HEK293T (cell line): ENCODE data around the gene SFTPA1.
"Not testable (repeated sequence)": the region's sequence is repeated elsewhere in the genome, so short reads cannot be mapped to it uniquely, and the experiment has no call there.

Experiments
- CTCF ChIA-PET: fragments of 350-600 bp; formaldehyde crosslinking; extraction: SDS; loops from one replicate; lab custom pipeline; 2021; ENCODE audit warnings: antibody characterized with exemption, inconsistent platforms; lab: Yijun Ruan, JAX
- POLR2A ChIA-PET: fragments of 350-600 bp; formaldehyde crosslinking; extraction: SDS; loops from one replicate; lab custom pipeline; 2020; ENCODE audit warnings: antibody characterized with exemption, inconsistent platforms; lab: Yijun Ruan, JAX
- DNase-seq: peaks from one replicate; pipeline ENCODE4 v3.0.0; 2012; ENCODE audit warnings: mixed read lengths; ENCODE audit errors: extremely low spot score
- ARNT ChIP-seq: fragments of 450-650 bp; IDR thresholded peaks from 2 replicates; pipeline ENCODE4 v1.6.1; 2017; ENCODE audit warnings: mild to moderate bottlenecking
- BHLHE40 ChIP-seq: fragments of 450-650 bp; IDR thresholded peaks from 2 replicates; pipeline ENCODE4 v1.6.1; 2016; ENCODE audit warnings: mild to moderate bottlenecking, moderate library complexity, borderline replicate concordance
- CTBP1 ChIP-seq: fragments of 450-650 bp; IDR thresholded peaks from 2 replicates; pipeline ENCODE4 v1.6.1; 2016; ENCODE audit warnings: borderline replicate concordance
- ELF4 ChIP-seq: fragments of 450-650 bp; IDR thresholded peaks from 2 replicates; pipeline ENCODE4 v1.6.1; 2017; ENCODE audit warnings: antibody characterized with exemption
- FOXA1 ChIP-seq: fragments of 450-650 bp; IDR thresholded peaks from 2 replicates; pipeline ENCODE4 v1.6.1; 2016; ENCODE audit warnings: mild to moderate bottlenecking
- FOXK2 ChIP-seq: fragments of 450-650 bp; IDR thresholded peaks from 2 replicates; pipeline ENCODE4 v1.6.1; 2016; ENCODE audit warnings: mild to moderate bottlenecking
- FOXM1 ChIP-seq: fragments of 450-650 bp; IDR thresholded peaks from 2 replicates; pipeline ENCODE4 v1.6.1; 2017; ENCODE audit warnings: mild to moderate bottlenecking, borderline replicate concordance
- HDGF ChIP-seq: fragments of 450-650 bp; IDR thresholded peaks from 2 replicates; pipeline ENCODE4 v1.6.1; 2017; ENCODE audit warnings: antibody characterized with exemption, borderline replicate concordance
- L3MBTL2 ChIP-seq: fragments of 450-650 bp; conservative IDR thresholded peaks from 2 replicates; pipeline ENCODE4 v1.6.1; 2016; ENCODE audit warnings: mild to moderate bottlenecking
- LEF1 ChIP-seq: fragments of 450-650 bp; IDR thresholded peaks from 2 replicates; pipeline ENCODE4 v1.6.1; 2017; ENCODE audit warnings: mild to moderate bottlenecking, borderline replicate concordance
- NFRKB ChIP-seq: fragments of 450-650 bp; IDR thresholded peaks from 2 replicates; pipeline ENCODE4 v1.6.1; 2016; ENCODE audit warnings: mild to moderate bottlenecking, moderate library complexity
- SP1 ChIP-seq: fragments of 450-650 bp; IDR thresholded peaks from 2 replicates; pipeline ENCODE4 v1.6.1; 2017
- SUZ12 ChIP-seq: fragments of 450-650 bp; IDR thresholded peaks from 2 replicates; pipeline ENCODE4 v1.6.1; 2016; ENCODE audit warnings: mild to moderate bottlenecking
- TARDBP ChIP-seq: fragments of 450-650 bp; IDR thresholded peaks from 2 replicates; pipeline ENCODE4 v1.6.1; 2016
- ZNF384 ChIP-seq: fragments of 450-650 bp; IDR thresholded peaks from 2 replicates; pipeline ENCODE4 v1.6.1; 2016
- TF ChIP-seq, protein P1 (sequence below): fragments of 450-650 bp; IDR thresholded peaks from 2 replicates; pipeline ENCODE4 v1.6.1; 2016

SFTPA1 gene

DNA sequence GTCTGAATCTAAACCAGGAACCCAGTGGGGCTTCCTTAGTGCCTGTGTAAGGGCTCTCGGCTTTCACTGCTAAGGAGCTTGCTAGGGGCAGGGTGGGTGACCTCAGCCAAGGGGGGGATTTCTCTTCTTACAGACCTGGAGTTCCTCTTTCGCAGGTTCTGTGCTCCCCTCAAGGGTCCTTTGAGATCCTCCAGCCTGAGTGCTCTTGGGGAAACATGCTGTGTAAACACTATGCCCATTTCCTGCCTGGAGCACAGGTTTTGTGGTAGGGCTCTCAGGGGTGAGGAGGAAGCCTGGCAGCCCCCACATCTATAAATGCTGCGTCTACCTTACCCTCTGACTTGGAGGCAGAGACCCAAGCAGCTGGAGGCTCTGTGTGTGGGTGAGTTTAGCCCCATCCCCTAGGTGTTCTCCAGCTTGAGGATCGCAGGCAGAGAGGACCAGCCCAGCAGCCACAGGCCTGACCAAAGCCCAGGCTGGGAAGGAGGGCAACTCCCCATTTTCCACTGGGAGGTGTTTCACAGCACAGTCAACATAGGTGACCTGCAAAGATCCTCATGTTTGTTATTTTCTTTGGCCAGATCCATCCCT, at the start of gene SFTPA1:
SFTPA1 (plus strand) TSS at position 339 of the 591 bp plus-strand sequence. CDS start 887 bp downstream, outside the sequence.
- POLR2A ChIA-PET, result no interaction called here
- DNase-seq, result no peak
- CTCF ChIA-PET, result no interaction called here
- no peak for TF ChIP-seq LEF1
- no peak for TF ChIP-seq ARNT
- TF ChIP-seq NFRKB, result no peak
- TF ChIP-seq FOXA1, result no peak
- TF ChIP-seq L3MBTL2, result no peak
- TF ChIP-seq FOXM1, result no peak
- no peak for TF ChIP-seq HDGF
- no peak for TF ChIP-seq ZNF384

GRCh38 chr10:79561257-79561656, 49.5 kb upstream of the SFTPA1 start:
- no peak for DNase-seq
- no peak for TF ChIP-seq ELF4
- TF ChIP-seq LEF1, result no peak
- no peak for TF ChIP-seq NFRKB
- no peak for TF ChIP-seq FOXA1
- no peak for TF ChIP-seq FOXK2
- no peak for TF ChIP-seq ZNF384
- TF ChIP-seq FOXM1, result no peak
- TF ChIP-seq L3MBTL2, result no peak
- TF ChIP-seq ARNT, result no peak
- no peak for TF ChIP-seq HDGF
- TF ChIP-seq CTBP1, result no peak
- CTCF ChIA-PET, result no interaction called here
- POLR2A ChIA-PET, result no interaction called here

DNA sequence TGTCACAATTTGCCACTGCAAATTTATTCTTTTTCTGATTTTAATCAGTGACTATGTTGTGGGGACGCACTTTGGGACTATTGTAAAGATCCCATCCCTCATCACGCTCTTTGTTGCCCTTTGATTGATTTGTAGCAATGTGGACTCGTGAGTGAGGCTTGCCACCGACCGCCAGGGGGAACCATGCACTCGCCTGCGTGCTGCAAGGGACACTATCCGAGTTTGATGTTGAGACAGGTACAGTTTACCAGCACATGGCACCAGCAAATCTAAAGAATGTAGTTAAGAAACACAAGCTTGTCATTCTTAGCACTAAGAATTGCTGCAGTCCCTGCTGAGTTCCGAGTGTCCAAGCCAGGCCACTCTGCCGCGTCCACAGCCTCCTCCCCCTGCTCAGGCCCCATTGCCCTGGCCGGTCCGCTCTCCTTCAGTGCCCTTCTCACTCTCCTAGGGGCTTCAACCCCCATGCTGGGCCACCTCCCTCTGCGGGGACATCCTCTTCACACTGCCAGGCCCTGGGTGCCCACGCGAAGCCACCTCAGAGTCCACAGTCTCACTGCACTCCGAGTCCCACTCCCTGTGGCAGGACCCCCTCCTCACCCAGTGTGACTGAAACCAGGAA, 48.5 kb upstream of the SFTPA1 start:
- ChIA-PET CTCF (no interaction called here), POLR2A (no interaction called here)
- peak; percentile 76 for DNase-seq
- no peak for TF ChIP-seq TARDBP
- no peak for TF ChIP-seq ELF4
- TF ChIP-seq SUZ12, result no peak
- no peak for TF ChIP-seq BHLHE40
- TF ChIP-seq, protein P1, sequence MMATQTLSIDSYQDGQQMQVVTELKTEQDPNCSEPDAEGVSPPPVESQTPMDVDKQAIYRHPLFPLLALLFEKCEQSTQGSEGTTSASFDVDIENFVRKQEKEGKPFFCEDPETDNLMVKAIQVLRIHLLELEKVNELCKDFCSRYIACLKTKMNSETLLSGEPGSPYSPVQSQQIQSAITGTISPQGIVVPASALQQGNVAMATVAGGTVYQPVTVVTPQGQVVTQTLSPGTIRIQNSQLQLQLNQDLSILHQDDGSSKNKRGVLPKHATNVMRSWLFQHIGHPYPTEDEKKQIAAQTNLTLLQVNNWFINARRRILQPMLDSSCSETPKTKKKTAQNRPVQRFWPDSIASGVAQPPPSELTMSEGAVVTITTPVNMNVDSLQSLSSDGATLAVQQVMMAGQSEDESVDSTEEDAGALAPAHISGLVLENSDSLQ, result peak; percentile 78
- TF ChIP-seq HDGF, result no peak
- TF ChIP-seq SP1, result no peak

GRCh38 chr10:79563426-79563825, 47.3 kb upstream of the SFTPA1 start:
- TF ChIP-seq CTBP1, result no peak
- TF ChIP-seq SP1, result no peak
- TF ChIP-seq L3MBTL2, result no peak
- TF ChIP-seq NFRKB, result no peak
- no peak for TF ChIP-seq ARNT
- TF ChIP-seq LEF1, result no peak
- TF ChIP-seq HDGF, result no peak
- TF ChIP-seq BHLHE40, result no peak
- no peak for TF ChIP-seq TARDBP
- TF ChIP-seq FOXA1, result no peak
- TF ChIP-seq FOXM1, result no peak
- no peak for DNase-seq
- ChIA-PET CTCF (no interaction called here), POLR2A (no interaction called here)

DNA sequence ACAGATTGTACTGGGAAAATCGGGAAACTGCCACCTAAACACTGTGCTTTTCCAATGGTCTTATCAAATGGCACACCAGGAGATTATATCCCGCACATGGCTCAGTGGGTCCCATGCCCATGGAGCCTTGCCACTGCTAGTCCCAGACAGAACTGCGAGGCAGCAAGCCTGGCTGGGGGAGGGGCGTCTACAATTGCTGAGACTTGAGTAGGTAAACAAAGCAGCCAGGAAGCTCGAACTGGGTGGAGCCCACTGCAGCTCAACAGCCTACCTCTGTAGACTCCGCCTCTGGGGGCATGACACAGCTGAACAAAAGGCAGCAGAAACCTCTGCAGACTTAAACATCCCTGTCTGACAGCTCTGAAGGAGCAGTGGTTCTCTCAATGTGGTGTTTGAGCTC, 40.1 kb upstream of the SFTPA1 start:
- POLR2A ChIA-PET, CTCF ChIA-PET, DNase-seq: not testable (repeated sequence)

- ChIA-PET CTCF (no interaction called here), POLR2A (no interaction called here)
- no peak for TF ChIP-seq SP1
- TF ChIP-seq SUZ12, result no peak
- TF ChIP-seq HDGF, result no peak
- no peak for TF ChIP-seq FOXM1
- no peak for TF ChIP-seq BHLHE40
- no peak for TF ChIP-seq ELF4
- TF ChIP-seq, protein P1, result no peak
- no peak for TF ChIP-seq LEF1
- TF ChIP-seq ARNT, result no peak
- DNase-seq, result no peak
Observed at GRCh38 chr10:79579361-79579760, 31.4 kb upstream of the SFTPA1 start.

DNA sequence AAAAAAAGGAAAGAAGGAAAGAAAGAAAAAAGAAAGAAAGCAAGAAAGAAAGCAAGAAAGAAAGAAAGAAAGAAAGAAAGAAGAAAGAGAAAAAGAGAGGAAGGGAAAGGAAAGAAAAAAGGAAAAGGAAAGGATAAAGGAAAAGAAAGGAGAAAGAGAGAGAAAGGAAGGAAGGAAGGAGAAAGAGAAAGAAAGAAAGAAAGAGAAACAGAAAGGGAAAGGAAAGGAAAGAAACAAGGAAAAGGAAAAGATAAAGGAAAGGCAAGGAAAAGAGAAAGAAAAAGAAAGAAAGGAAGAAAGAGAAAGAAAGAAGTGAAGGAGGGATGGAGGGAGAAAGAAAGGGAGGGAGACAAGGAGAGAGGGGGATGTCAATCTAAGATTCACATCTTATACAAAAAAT, 29.7 kb upstream of the SFTPA1 start:
- POLR2A ChIA-PET, result no interaction called here
- no peak for DNase-seq
- TF ChIP-seq, protein P1, result no peak
- TF ChIP-seq NFRKB (no peak), HDGF (no peak), CTBP1 (no peak), FOXK2 (no peak), BHLHE40 (no peak), ARNT (no peak), SUZ12 (no peak), ZNF384 (no peak), SP1 (no peak), LEF1 (no peak), L3MBTL2 (no peak), ELF4 (no peak), FOXA1 (no peak), TARDBP (no peak), FOXM1 (no peak)
- CTCF ChIA-PET, result interaction anchor here (0.6 kb wide), 1 partner anchor 415 kb away, joined by 3 read pairs; no protein-coding TSS in a partner anchor
